ENCODE measurements around the gene C16orf54.
"Not testable (repeated sequence)": the region's sequence is repeated elsewhere in the genome, so short reads cannot be mapped to it uniquely, and the experiment has no call there.

The C16orf54 gene

GRCh38 chr16:29727452-29727851 is 18.3 kb downstream of the C16orf54 start:
- DNase-seq (ENCODE audit: low spot score) = no peak
- Histone ChIP-seq H3K36me3 (ENCODE audit: low read depth) (no peaks in the 10 kb centered on the region), H3K4me3 (ENCODE audit: severe bottlenecking) (no peak overlapping the region), H3K9me3 (ENCODE audit: severe bottlenecking) (no peaks in the 10 kb centered on the region), H3K4me1 (ENCODE audit: insufficient read depth, poor library complexity, severe bottlenecking) (no peaks in the 10 kb centered on the region), H3K27me3 (ENCODE audit: insufficient read depth, poor library complexity, severe bottlenecking) (no peaks in the 10 kb centered on the region), H3K27ac (ENCODE audit: poor library complexity, severe bottlenecking) (no peak overlapping the region)
- no peak for ATAC-seq (ENCODE audit: low read depth)
- TF ChIP-seq CTCF (IDR thresholded peaks at IDR 0.05; ENCODE audit: poor library complexity, severe bottlenecking) = no peak

- H3K36me3 ChIP-seq (ENCODE audit: low read depth) = no peaks in the 10 kb centered on the region
- peak; percentile 16 for DNase-seq (ENCODE audit: low spot score)
- H3K4me1 ChIP-seq (ENCODE audit: insufficient read depth, poor library complexity, severe bottlenecking) = no peaks in the 10 kb centered on the region
- ATAC-seq (ENCODE audit: low read depth) = no peak
- no peak for TF ChIP-seq CTCF (IDR thresholded peaks at IDR 0.05; ENCODE audit: poor library complexity, severe bottlenecking)
- no peak overlapping the region for H3K4me3 ChIP-seq (ENCODE audit: severe bottlenecking)
- H3K27ac ChIP-seq (ENCODE audit: poor library complexity, severe bottlenecking) = no peak overlapping the region
- no peaks in the 10 kb centered on the region for H3K9me3 ChIP-seq (ENCODE audit: severe bottlenecking)
- H3K27me3 ChIP-seq (ENCODE audit: insufficient read depth, poor library complexity, severe bottlenecking) = no peaks in the 10 kb centered on the region
These were observed 18.9 kb downstream of the C16orf54 start for GRCh38 chr16:29726845-29727377.

- H3K9me3 ChIP-seq (ENCODE audit: severe bottlenecking); H3K4me1 ChIP-seq (ENCODE audit: insufficient read depth, poor library complexity, severe bottlenecking); H3K27me3 ChIP-seq (ENCODE audit: insufficient read depth, poor library complexity, severe bottlenecking); H3K36me3 ChIP-seq (ENCODE audit: low read depth); H3K4me3 ChIP-seq (ENCODE audit: severe bottlenecking); H3K27ac ChIP-seq (ENCODE audit: poor library complexity, severe bottlenecking): not testable (repeated sequence)
- TF ChIP-seq CTCF (IDR thresholded peaks at IDR 0.05; ENCODE audit: poor library complexity, severe bottlenecking) = peak; percentile 53
- peak; percentile 38 for DNase-seq (ENCODE audit: low spot score)
- peak; percentile 67 for ATAC-seq (ENCODE audit: low read depth)
These were observed 24.5 kb downstream of the C16orf54 start for GRCh38 chr16:29721167-29721879.

- TF ChIP-seq CTCF (IDR thresholded peaks at IDR 0.05; ENCODE audit: poor library complexity, severe bottlenecking) = no peak
- no peak overlapping the region for H3K4me3 ChIP-seq (ENCODE audit: severe bottlenecking)
- DNase-seq (ENCODE audit: low spot score) = peak; percentile 2
- no peak for ATAC-seq (ENCODE audit: low read depth)
- H3K4me1 ChIP-seq (ENCODE audit: insufficient read depth, poor library complexity, severe bottlenecking) = no peaks in the 10 kb centered on the region
- H3K27ac ChIP-seq (ENCODE audit: poor library complexity, severe bottlenecking) = no peak overlapping the region
- H3K27me3 ChIP-seq (ENCODE audit: insufficient read depth, poor library complexity, severe bottlenecking) = no peaks in the 10 kb centered on the region
- no peaks in the 10 kb centered on the region for H3K9me3 ChIP-seq (ENCODE audit: severe bottlenecking)
- H3K36me3 ChIP-seq (ENCODE audit: low read depth) = no peaks in the 10 kb centered on the region
These were observed 25.1 kb downstream of the C16orf54 start for GRCh38 chr16:29720703-29721102.

- no peak overlapping the region for H3K27ac ChIP-seq (ENCODE audit: poor library complexity, severe bottlenecking)
- peak; percentile 15 for DNase-seq (ENCODE audit: low spot score)
- H3K4me1 ChIP-seq (ENCODE audit: insufficient read depth, poor library complexity, severe bottlenecking) = no peaks in the 10 kb centered on the region
These were observed 26.7 kb downstream of the C16orf54 start for GRCh38 chr16:29719063-29719462.

More at GRCh38 chr16:29719063-29719462, 26.7 kb downstream of the C16orf54 start:
- TF ChIP-seq CTCF (IDR thresholded peaks at IDR 0.05; ENCODE audit: poor library complexity, severe bottlenecking) = no peak
- H3K4me3 ChIP-seq (ENCODE audit: severe bottlenecking) = no peak overlapping the region
- H3K9me3 ChIP-seq (ENCODE audit: severe bottlenecking) = no peaks in the 10 kb centered on the region
- no peak for ATAC-seq (ENCODE audit: low read depth)
- H3K27me3 ChIP-seq (ENCODE audit: insufficient read depth, poor library complexity, severe bottlenecking) = no peaks in the 10 kb centered on the region
- H3K36me3 ChIP-seq (ENCODE audit: low read depth) = no peaks in the 10 kb centered on the region
